ENCODE measurements around the gene PRR32.
"Not testable (repeated sequence)": the region's sequence is repeated elsewhere in the genome, so short reads cannot be mapped to it uniquely, and the experiment has no call there.

Gene PRR32

GRCh38 chrX:126819429-126819828 is at the start of gene PRR32:
Gene PRR32 (plus strand): TSS chrX:126819729. CDS start chrX:126819844, 115 bp downstream.
- no peak within 1 kb of the TSS for H3K27ac ChIP-seq
- TF ChIP-seq CTCF (conservative IDR thresholded peaks at IDR 0.05) (no peak), ZFX (IDR thresholded peaks at IDR 0.05) (no peak)

- no peak overlapping the region for H3K27ac ChIP-seq
- TF ChIP-seq CTCF (conservative IDR thresholded peaks at IDR 0.05) (peak; percentile 70), ZFX (IDR thresholded peaks at IDR 0.05) (no peak)
These were observed 49.4 kb upstream of the PRR32 start for GRCh38 chrX:126770179-126770578.

- no peak for TF ChIP-seq CTCF (conservative IDR thresholded peaks at IDR 0.05)
- no peak for TF ChIP-seq ZFX (IDR thresholded peaks at IDR 0.05)
- no peak overlapping the region for H3K27ac ChIP-seq
These were observed 34.0 kb upstream of the PRR32 start for GRCh38 chrX:126785539-126785938.

- no peak overlapping the region for H3K27ac ChIP-seq
- TF ChIP-seq CTCF (conservative IDR thresholded peaks at IDR 0.05) (no peak), ZFX (IDR thresholded peaks at IDR 0.05) (no peak)
These were observed 20.5 kb upstream of the PRR32 start for GRCh38 chrX:126799059-126799458.

- H3K27ac ChIP-seq = not testable (repeated sequence)
These were observed 12.7 kb upstream of the PRR32 start for GRCh38 chrX:126806784-126807183.

- H3K27ac ChIP-seq = no peak overlapping the region
- TF ChIP-seq ZFX (IDR thresholded peaks at IDR 0.05) (no peak), CTCF (conservative IDR thresholded peaks at IDR 0.05) (no peak)
These were observed 3.7 kb upstream of the PRR32 start for GRCh38 chrX:126815806-126816205.

GRCh38 chrX:126820700-126821420 is 1.3 kb downstream of the PRR32 start:
- H3K27ac ChIP-seq = no peak overlapping the region
- TF ChIP-seq ZFX (IDR thresholded peaks at IDR 0.05) = no peak
- no peak for TF ChIP-seq CTCF (conservative IDR thresholded peaks at IDR 0.05)

Measured in C4-2B (cell line).